Stimulated activated CD4-positive, alpha-beta T cell treated with anti-CD3 and anti-CD28 coated beads, Interleukin-1b, Interleukin-23, amount 100 ng/mL, for 48 hours (primary cell): Measurements from ENCODE around the gene TATDN2.
"Not testable (repeated sequence)": the region's sequence is repeated elsewhere in the genome, so short reads cannot be mapped to it uniquely, and the experiment has no call there.

Experiments
- DNase-seq: peaks from one replicate; pipeline ENCODE4 v3.0.0-alpha.2; 2020

Gene TATDN2

GRCh38 chr3:10294030-10294586 is 45.8 kb downstream of the TATDN2 start:
- no peak for DNase-seq

DNA sequence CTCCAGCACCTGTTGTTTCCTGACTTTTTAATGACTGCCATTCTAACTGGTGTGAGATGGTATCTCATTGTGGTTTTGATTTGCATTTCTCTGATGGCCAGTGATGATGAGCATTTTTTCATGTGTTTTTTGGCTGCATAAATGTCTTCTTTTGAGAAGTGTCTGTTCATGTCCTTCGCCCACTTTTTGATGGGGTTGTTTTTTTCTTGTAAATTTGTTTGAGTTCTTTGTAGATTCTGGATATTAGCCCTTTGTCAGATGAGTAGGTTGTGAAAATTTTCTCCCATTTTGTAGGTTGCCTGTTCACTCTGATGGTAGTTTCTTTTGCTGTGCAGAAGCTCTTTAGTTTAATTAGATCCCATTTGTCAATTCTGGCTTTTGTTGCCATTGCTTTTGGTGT is 49.8 kb downstream of the TATDN2 start:
- DNase-seq: not testable (repeated sequence)

- no peak for DNase-seq
Observed at GRCh38 chr3:10299175-10299574, 50.9 kb downstream of the TATDN2 start.

GRCh38 chr3:10299679-10300078 is 51.4 kb downstream of the TATDN2 start:
- DNase-seq: no peak

DNA sequence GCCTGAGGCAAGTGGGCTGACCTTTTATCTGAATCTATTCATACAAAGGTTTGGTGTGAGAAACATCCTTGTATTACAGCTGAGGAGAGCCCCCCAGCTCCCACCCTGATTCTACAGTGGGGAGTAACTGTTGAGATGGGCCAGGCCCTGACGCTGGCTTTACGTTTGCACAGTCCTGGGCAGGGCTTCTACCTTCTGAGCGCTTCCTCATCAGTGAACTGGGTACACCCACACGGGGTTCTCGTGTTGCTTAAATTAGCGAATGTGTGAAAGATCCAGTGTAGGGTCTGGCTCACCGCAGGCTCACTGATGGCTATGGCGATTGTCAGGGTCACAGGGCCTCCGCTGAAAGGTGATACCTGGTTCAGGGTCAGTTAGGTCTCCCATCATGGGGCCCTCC is 51.8 kb downstream of the TATDN2 start:
- DNase-seq: no peak

DNA sequence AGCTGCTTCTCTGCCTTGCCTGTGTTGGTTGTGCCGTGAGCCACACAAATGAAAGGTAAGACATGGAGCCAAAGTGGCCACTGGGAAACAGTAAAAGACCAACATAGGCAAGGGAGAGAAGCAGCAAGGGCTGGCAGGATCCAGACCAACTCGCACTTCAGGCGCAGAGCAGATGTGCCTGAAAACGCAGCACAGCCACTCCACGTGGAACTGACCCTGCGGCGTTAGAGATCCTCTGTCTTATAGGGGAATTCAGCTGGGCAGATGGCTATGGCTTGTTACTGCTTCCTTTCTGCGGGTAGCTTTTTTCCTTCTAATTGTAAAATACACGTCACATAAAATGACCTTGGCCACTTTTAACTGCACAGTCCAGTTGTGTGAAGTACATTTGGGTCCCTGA is 54.8 kb downstream of the TATDN2 start:
- DNase-seq: no peak

- DNase-seq: no peak
Observed at GRCh38 chr3:10303785-10304184, 55.5 kb downstream of the TATDN2 start.

DNA sequence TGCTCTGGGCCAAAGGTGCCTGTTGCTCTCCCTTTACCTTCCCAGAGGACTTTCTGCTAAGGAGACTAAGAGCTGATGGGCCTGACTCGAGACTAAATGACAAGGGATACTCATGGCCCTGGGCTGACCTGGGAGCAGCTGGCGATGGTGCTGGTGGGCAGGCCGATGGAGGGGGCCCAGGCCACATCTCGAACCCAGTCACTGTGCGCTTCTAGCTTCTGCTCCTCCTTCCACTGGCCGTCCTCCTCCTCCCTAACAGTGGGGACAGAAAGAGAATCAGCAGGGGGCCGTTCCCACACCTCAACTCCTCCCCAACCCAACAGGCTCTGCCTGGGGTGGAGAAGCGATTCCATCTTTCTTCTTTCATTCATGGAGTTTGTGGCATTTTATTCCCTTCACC is 56.6 kb downstream of the TATDN2 start:
- no peak for DNase-seq

DNA sequence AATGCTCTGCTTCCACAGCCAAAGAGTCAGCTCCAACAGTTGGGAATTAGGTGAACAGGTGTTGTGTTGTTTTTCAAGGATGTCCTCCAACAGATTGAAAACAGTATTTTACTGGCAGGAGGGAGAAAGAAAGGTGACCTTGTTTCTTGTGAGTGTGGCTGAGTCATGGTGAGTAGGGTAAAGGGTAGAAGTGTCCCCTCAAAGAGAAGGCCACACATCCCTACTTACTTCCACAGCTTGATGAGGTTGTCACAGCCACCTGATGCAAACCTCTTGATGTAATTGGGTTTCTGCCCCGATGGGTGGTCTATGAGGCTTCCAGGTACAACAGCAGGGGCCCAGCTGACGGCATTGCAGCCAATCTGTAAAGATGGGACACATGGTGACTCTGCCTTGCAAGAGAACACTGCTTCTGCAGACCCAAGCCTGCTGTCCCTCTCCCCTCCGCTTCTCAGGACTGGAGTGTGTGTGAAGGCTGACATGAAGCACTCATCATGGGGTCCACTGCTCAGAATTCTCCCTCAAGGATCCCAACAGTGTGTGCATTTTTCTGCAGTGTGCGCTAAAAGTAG is 57.2 kb downstream of the TATDN2 start:
- DNase-seq: no peak

DNA sequence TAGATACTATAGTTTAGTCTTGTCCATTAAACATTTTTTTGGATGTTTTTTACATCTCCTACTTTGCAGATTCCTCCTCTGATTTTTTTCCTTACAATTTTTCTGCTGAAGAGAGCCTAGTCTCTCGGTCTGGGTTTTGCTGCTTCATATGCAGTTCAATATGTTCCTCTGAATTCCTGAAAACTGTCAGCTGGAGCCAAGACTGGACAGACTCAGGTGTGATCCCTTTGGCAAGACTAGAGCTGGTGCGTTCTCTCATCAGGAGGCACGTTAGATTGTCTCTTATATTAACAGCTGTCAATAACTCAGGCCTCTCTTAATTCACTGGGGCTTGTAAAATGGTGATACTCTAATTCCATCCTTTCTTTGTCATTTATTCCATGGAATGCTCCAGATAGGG is 57.9 kb downstream of the TATDN2 start:
- DNase-seq: no peak

DNA sequence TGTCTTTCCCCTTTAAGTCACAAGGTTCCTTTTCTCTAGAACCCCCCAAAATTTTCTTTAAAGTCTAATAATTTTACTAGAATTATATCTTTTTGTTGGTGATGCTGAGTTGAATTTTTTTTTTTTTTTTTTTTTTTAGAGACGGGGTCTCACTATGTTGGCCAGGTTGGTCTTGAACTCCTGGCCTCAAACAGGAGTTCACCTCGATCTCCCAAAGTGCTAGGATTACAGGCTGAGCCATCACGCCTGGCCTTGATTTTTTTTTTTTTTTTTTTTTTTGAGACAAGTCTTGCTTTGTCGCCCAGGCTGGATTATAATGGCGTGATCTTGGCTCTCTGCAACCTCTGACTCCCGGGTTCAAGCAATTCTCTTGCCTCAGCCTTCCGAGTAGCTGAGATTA is 60.4 kb downstream of the TATDN2 start:
- no peak for DNase-seq

DNA sequence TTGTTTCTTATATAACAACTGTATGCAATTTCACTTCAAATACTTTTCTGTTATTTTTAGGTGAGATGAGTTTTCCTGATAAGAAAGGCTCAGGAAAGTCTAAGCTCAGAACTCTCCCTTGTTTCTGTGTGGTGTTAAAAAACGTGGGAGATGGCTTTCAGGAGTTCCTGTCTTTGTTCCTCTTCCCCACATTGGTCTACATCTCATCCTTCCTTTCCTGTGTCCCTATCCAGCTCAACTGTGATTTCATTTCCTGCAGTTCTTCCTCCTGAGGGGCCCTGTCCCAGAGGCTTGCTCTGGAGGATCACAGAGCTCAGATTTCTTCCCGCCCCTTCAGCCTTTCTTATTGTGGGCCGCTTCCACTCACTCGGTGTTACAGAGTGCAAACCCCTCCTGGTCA is 61.5 kb downstream of the TATDN2 start:
- DNase-seq: no peak

DNA sequence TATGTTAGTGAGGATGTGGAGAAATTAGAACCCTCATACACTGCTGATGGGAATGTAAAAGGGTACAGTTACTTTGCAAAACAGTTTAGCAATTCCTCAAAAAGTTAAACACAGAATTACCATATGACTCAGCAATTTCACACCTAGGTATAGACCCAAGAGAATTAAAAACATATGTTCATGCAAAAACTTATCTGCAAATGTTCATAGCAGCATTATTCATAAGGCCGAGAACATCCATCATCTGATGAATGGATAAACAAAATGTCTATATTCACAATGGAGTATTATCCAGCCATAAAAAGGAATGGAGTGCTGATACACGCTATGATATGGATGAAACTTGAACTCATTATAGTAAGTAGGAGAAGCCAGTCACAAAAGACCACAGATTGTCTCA is 62.3 kb downstream of the TATDN2 start:
- no peak for DNase-seq

DNA sequence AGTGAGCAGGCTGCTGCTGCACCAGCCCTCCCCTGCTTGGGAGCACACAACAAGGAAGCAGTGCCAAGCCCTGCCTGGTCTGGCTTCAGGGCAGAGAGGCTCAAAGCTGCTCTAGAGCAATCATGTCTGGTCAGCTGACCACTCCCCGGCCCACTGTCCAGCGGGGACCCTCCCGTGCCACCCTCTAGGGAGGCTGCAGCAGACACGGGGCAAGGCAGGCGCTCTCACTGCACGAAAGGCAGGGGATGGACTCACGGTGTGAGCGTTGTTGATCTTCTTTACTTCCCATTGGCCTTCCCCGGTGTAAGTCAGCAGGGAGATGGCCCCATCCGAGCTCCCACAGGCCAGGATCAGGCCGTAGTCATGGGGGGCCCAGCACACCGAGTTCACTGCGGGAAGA is 63.5 kb downstream of the TATDN2 start:
- no peak for DNase-seq

DNA sequence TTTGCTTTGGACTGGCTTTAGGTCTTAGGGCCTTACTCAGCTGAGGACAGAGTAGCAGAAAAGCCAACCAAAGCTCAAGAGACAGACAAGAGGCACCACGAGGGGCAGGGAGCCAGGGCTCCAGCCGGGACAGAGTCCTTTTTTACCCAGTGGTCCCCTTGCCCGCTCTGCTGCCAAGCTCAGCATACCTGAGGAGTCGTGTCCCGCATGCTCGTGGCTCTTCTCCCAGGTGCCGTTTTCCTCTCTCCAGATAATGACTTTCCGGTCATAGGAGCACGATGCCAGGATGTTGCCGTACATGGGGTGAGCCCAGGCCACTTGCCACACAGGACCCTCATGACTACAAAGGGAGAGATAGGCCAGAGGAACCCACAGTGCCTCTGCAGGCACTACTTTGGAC is 64.1 kb downstream of the TATDN2 start:
- DNase-seq: no peak

- DNase-seq: no peak
Observed at GRCh38 chr3:10312861-10313260, 64.6 kb downstream of the TATDN2 start.

DNA sequence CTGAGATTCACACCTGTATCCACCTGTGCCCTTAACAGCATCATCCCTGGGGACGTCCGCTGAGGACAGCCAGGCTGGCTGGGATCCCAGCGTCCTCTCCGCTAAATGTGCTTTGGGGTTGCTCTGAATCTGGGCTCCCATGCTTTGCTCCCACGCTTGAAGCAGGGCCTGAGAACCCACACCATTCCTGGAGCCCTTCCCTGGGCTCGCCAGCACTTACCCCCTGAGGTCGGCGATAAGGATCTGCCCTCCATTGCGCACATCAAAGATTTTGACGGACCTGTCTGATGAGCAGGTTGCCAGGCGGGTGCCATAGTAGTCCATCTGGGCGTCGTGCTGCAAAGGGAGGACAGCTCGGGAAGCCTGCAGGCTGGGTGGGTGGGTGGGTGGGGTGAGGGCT is 66.8 kb downstream of the TATDN2 start:
- no peak for DNase-seq

DNA sequence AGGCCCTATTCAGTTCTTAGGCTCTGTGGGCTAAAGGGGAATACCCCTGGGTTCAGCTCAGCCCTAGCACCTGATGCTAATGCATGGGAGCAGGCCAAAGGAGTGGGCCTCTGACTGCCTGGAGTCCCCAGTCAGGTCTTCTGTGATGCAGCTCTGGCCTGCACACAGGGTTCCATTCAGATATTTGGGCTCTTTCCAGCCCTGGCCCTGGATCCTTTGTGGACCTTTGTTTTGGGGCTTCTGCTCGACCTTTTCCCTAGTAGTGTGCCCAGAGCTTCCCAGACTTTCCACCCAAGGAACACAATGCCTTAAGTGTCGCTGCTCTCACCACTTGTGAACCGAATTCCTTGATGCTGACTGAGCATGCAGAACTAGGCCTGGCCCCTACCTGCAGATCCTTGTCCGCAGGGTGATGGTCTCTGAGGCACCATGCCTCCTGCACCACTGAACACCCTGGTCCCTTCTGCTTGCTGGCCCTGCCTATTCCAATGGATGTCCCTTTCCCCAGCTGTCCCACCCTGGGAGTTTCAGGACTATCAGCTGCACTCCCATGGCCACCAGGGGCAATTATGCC is 67.6 kb downstream of the TATDN2 start:
- DNase-seq: no peak

DNA sequence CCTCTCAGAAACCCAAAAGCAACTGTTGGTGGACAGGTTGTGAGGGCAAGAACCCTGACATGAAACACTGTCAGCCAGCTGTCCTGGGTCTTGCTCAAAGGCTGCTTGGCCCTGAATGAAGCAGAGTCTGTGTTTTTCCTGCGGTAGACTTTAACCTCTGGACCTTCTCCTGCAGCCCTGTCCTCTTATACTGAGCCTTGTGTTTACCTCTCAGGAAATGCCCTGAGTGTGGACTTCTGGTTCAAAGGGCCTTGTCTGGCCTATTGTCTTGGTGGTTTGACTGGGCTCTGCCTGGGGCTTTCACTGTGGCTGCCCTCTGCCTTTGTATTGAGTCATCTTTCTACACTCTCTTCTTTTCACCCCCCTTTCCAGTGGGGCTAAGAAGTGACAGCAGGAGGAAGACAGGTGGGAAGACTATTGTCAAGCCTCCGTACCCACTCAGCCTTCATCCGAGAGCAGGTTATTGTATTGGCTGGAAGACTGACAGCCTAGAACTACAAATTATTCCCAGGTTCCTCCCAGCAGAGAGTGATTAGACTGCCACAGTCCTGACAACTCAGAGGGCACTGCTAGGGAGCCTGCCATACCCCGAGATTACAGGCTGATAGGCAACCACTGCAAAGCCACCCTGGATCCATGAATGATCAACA is 69.2 kb downstream of the TATDN2 start:
- no peak for DNase-seq

DNA sequence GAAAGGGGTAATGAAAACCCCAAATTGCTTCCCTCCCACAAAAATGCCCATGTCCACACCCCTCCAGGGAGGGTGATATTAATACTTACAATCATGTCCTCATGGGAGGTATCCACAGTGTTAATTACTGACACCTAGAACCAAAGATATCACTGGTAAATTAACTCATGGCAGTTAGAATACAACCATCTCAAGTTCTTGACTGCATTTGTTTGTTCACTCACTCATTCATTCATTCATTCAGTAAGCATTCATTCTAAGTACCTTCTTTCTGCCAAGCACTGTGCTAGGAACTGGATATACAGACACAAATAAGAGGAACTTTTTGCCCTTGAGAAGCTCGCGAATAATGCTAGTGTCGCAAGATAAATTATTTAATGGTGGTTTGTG is 69.7 kb downstream of the TATDN2 start:
- no peak for DNase-seq

GRCh38 chr3:10319251-10319650 is 71.0 kb downstream of the TATDN2 start:
- no peak for DNase-seq

DNA sequence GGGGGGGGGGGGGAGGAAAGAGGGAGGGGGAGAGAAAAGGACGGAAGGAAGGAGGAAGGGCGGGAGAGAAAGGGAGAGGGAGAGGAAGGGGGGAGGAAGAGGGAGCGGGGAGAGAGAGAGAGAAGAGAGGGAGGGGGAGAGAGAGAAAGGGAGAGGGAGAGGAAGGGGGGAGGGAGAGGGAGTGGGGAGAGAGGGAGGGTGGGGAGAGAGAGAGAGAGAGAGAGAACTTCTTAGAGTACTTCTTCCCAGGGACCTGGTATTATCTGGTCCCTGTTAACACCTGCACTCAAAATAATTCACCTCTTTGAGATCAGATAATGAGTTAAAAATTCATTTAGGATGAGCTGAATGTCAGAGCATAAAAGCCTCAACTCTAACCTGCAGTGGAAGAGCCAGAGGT is 71.5 kb downstream of the TATDN2 start:
- DNase-seq: no peak

- DNase-seq: no peak
Observed at GRCh38 chr3:10320320-10320677, 72.0 kb downstream of the TATDN2 start.

- no peak for DNase-seq
Observed at GRCh38 chr3:10321630-10322351, 73.5 kb downstream of the TATDN2 start.
